Measurements from ENCODE around the gene PSD2.

GRCh38 chr5:139845846-139846681 lies 50.5 kb downstream of the PSD2 start:
- TF ChIP-seq POLR2A (IDR thresholded peaks at IDR 0.05; ENCODE audit: extremely low read depth, insufficient read length), result no peak
- TF ChIP-seq CTCF (IDR thresholded peaks at IDR 0.05; ENCODE audit: low read depth, low read length), result no peak
- no peak for TF ChIP-seq MAX (IDR thresholded peaks at IDR 0.05; ENCODE audit: low read depth, low read length)

Data from NB4 (cell line).